Caco-2 (cell line): ENCODE data around the gene MUC6. TPM values are rescaled to one million over a fixed set of nuclear protein-coding genes. Genes with fewer than 3 reads are reported as not detected.
A peak's percentile ranks its signal among the peaks of the same experiment; 100 is the strongest.

Source experiments
- BruUV-seq: library from RNA; stranded (reverse); fragments of 400-500 nt; replicated peaks from 2 replicates; lab custom pipeline; 2021; lab: Mats Ljungman, UMichigan
- CTCF ChIA-PET: fragments of 300-600 bp; sonication (Branson Sonifier 250); formaldehyde crosslinking; loops from one replicate; lab custom pipeline; 2022; ENCODE audit warnings: antibody characterized with exemption; lab: Charles Lee
- POLR2A ChIA-PET: fragments of 300-600 bp; sonication (Branson Sonifier 250); formaldehyde crosslinking; loops from one replicate; lab custom pipeline; 2022; ENCODE audit warnings: antibody characterized with exemption; lab: Charles Lee
- DNase-seq, 2 experiments: peaks; one replicate each; pipeline versions ENCODE4 v3.0.0 to v3.0.0-alpha.2; 2020 to 2022
- H3K27me3 ChIP-seq: replicated peaks from 2 replicates; pipeline ENCODE4 v1.6.0; 2011; ENCODE audit warnings: low read length; ENCODE audit not compliant: control insufficient read depth, insufficient read depth
- H3K36me3 ChIP-seq: 2 replicates; pipeline ENCODE4 v1.5.1; 2011; ENCODE audit warnings: low read length; ENCODE audit not compliant: control insufficient read depth, insufficient read depth
- H3K4me1 ChIP-seq: fragments of 250-450 bp; sonication (Bioruptor Pico); 2 replicates; pipeline ENCODE4 v1.5.1; 2020; ENCODE audit warnings: mild to moderate bottlenecking
- H3K4me3 ChIP-seq: 2 replicates; pipeline ENCODE4 v1.5.1; 2011; ENCODE audit warnings: low read depth, mild to moderate bottlenecking, control low read depth, low read length
- H3K9me3 ChIP-seq: fragments of 250-450 bp; sonication (Bioruptor Pico); 2 replicates; pipeline ENCODE4 v1.5.1; 2020; ENCODE audit warnings: mild to moderate bottlenecking, moderate library complexity
- H3K27ac Mint-ChIP-seq: one replicate; pipeline ENCODE4 v1.8.0; 2022; ENCODE audit warnings: mixed read lengths; ENCODE audit not compliant: unreplicated experiment
- H3K27me3 Mint-ChIP-seq: one replicate; pipeline ENCODE4 v1.8.0; 2022; ENCODE audit warnings: mixed read lengths; ENCODE audit not compliant: insufficient read depth, unreplicated experiment
- H3K36me3 Mint-ChIP-seq: one replicate; pipeline ENCODE4 v1.8.0; 2022; ENCODE audit warnings: mild to moderate bottlenecking, mixed read lengths; ENCODE audit not compliant: insufficient read depth, unreplicated experiment
- H3K4me1 Mint-ChIP-seq: one replicate; pipeline ENCODE4 v1.8.0; 2022; ENCODE audit warnings: low read depth, mixed read lengths; ENCODE audit not compliant: unreplicated experiment
- H3K4me3 Mint-ChIP-seq: one replicate; pipeline ENCODE4 v1.8.0; 2022; ENCODE audit warnings: mild to moderate bottlenecking, moderate library complexity, mixed read lengths; ENCODE audit not compliant: unreplicated experiment
- H3K9me3 Mint-ChIP-seq: one replicate; pipeline ENCODE4 v1.8.0; 2022; ENCODE audit warnings: mixed read lengths; ENCODE audit not compliant: unreplicated experiment
- intact Hi-C: fragments of 100-400 bp; cut with micrococcal nuclease; formaldehyde crosslinking; loops from one replicate; pipeline ENCODE4 v1.10.0; 2022; ENCODE audit not compliant: unreplicated experiment
- total RNA-seq: library from RNA; stranded (reverse); gene quantifications from 2 replicates; pipeline ENCODE4 v1.2.3, GENCODE V29; 2022
- TF ChIP-seq, protein P1 (sequence below), 2 experiments: fragments of 200-600 bp in 1 of 2; IDR thresholded peaks; 1 replicate in 1 of 2; 2 replicates in 1 of 2; pipeline versions ENCODE4 v1.5.1 to v1.8.0; 2011 to 2022; ENCODE audit warnings: antibody characterized with exemption in 1 of 2, control low read depth in 1 of 2, inconsistent platforms in 1 of 2, low read depth in 1 of 2, low read length in 1 of 2, mild to moderate bottlenecking in 1 of 2, moderate library complexity in 1 of 2; ENCODE audit not compliant: insufficient read depth in 1 of 2, severe bottlenecking in 1 of 2, unreplicated experiment in 1 of 2

MUC6 gene
- total RNA-seq, 1 experiment from 2014 or later = not detected

DNA sequence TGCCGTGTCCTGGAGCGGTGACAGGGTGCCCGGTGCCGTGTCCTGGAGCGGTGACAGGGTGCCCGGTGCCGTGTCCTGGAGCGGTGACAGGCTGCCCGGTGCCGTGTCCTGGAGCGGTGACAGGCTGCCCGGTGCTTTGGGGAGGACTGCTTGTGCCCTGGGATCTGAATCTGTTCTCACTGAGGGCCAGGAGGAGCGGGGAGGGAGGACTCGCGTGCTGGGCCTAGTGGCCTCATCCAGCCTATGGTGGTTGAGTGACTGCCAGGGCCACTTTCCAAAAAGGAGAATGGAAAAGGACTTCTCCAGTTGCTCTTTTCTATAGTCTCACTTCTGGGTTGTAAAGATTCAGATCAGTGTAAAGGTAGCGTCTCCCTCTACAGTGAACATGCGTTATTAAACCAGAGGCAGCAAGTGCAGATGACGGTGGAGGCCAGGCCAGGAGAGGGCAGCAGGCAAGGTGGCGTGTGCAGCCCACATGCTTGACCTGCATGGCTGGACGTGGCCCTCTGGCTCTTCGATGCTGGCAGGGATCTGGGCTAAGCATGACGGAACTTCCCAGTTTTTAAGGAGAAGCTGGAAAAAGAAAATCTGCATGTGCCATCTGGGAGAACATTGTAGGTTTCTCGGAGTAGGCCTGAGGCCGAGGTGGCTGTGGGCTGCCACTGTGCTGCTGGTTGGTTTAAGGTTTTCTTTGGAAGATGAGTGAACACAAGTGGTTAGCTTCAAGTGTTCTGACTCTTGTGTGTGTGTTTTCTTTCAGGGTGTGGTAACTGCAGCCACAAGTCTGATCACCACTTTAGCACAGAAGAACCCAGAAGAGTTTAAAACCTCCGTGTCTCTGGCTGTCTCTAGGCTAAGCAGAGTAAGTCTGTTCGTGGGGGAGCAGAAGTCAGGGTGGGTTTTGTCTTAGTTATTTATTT lies 55.8 kb downstream of the MUC6 start:
- DNase-seq = peak in 1 of 2 experiments; percentile 42
- peaks cover 78% of the 10 kb centered on the region for H3K36me3 Mint-ChIP-seq
- TF ChIP-seq, protein P1, sequence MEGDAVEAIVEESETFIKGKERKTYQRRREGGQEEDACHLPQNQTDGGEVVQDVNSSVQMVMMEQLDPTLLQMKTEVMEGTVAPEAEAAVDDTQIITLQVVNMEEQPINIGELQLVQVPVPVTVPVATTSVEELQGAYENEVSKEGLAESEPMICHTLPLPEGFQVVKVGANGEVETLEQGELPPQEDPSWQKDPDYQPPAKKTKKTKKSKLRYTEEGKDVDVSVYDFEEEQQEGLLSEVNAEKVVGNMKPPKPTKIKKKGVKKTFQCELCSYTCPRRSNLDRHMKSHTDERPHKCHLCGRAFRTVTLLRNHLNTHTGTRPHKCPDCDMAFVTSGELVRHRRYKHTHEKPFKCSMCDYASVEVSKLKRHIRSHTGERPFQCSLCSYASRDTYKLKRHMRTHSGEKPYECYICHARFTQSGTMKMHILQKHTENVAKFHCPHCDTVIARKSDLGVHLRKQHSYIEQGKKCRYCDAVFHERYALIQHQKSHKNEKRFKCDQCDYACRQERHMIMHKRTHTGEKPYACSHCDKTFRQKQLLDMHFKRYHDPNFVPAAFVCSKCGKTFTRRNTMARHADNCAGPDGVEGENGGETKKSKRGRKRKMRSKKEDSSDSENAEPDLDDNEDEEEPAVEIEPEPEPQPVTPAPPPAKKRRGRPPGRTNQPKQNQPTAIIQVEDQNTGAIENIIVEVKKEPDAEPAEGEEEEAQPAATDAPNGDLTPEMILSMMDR (IDR thresholded peaks at IDR 0.05; ENCODE audit: insufficient read depth in 1 of 2, low read depth in 1 of 2, low read length in 1 of 2, severe bottlenecking in 1 of 2, unreplicated experiment in 1 of 2) = peak; percentile 30 to 47
- BruUV-seq = no TSS peak
- H3K9me3 ChIP-seq = no peaks in the 10 kb centered on the region
- H3K4me1 ChIP-seq = no peaks in the 10 kb centered on the region
- H3K9me3 Mint-ChIP-seq = no peaks in the 10 kb centered on the region
- H3K27me3 Mint-ChIP-seq = no peaks in the 10 kb centered on the region
- no peak overlapping the region for H3K27ac Mint-ChIP-seq
- H3K4me3 Mint-ChIP-seq = no peak overlapping the region
- peaks cover 2% of the 10 kb centered on the region for H3K36me3 ChIP-seq
- no peaks in the 10 kb centered on the region for H3K27me3 ChIP-seq
- ChIA-PET POLR2A (no interaction called here), CTCF (no interaction called here)
- intact Hi-C loops = loop anchor here (10.0 kb wide), 1 partner anchor 64 kb away; no protein-coding TSS in a partner anchor
- no peaks in the 10 kb centered on the region for H3K4me1 Mint-ChIP-seq
- H3K4me3 ChIP-seq = no peak overlapping the region

DNA sequence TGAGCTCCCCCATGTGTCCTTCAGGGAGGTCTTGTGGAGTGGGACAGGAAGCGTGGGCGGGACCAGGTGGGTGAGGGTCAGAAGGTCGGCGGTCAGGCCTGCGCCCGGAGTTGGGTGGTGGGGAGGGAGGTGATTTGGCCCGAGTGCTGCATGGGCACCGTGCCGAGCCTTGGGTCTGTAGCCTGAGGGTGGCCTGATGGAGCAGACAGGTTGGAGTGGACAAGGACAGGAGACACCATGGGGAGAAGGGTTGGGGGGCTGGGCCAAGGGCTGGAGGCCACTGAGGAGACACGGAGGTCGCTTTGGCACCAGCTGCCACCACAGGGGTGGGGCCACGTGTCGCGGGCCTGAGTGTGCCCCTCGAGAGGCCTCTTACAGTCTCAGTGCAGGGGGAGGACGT lies 57.7 kb downstream of the MUC6 start:
- no peaks in the 10 kb centered on the region for H3K4me1 ChIP-seq
- intact Hi-C loops = no loop called here
- Mint-ChIP-seq H3K4me1 (no peaks in the 10 kb centered on the region), H3K36me3 (peaks cover 83% of the 10 kb centered on the region), H3K27ac (no peak overlapping the region), H3K9me3 (no peaks in the 10 kb centered on the region), H3K27me3 (no peaks in the 10 kb centered on the region), H3K4me3 (no peak overlapping the region)
- POLR2A ChIA-PET = no interaction called here
- CTCF ChIA-PET = no interaction called here
- no TSS peak for BruUV-seq
- DNase-seq = no peak
- H3K36me3 ChIP-seq = peaks cover 2% of the 10 kb centered on the region
- no peaks in the 10 kb centered on the region for H3K9me3 ChIP-seq
- no peak overlapping the region for H3K4me3 ChIP-seq
- no peaks in the 10 kb centered on the region for H3K27me3 ChIP-seq
- TF ChIP-seq, protein P1 (IDR thresholded peaks at IDR 0.05; ENCODE audit: insufficient read depth in 1 of 2, low read depth in 1 of 2, low read length in 1 of 2, severe bottlenecking in 1 of 2, unreplicated experiment in 1 of 2) = no peak

DNA sequence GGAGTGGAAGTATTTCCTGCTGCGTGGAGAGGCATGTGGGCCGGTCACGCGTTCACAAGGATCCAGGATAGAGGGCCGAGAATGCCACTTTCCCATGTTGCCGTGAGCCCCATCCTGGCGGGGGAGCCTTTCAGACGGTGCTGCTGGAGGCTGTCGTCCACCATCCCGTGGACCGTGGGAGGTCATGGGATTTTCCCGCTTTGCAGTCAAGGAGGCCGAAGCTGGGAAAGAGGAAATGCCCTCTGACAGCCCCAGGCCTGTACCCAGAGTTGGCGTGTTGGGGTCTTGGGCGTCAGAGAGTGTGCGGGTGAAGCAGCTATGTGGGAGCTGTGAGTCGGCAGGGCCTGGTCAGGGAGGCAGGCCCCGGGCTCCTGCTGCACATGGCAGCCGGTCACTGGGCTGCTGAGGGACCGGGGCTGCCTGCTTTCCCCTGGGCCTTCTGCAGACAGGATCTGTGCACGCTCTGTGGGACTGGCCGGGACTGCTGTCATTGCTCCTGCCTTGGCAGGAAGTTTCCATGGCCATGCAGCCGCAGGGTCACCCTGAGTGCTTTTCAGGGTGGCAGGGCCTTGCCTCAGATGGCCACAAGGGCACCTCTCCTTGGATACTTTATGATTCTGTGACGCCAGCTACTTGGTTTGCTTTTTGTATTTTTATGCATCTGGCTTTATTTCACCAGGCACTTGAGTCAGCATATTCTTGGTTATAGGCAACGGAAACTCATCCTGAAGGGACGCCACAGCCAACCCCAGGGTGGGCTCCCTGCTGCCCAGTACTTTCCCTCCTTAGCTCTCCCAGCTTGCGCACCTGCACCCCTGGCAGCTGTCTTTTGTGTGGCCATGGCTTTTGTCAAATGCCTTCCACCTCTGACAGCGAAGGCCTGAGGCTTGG lies 58.4 kb downstream of the MUC6 start:
- ChIA-PET CTCF (no interaction called here), POLR2A (no interaction called here)
- H3K4me1 ChIP-seq = no peaks in the 10 kb centered on the region
- peaks cover 2% of the 10 kb centered on the region for H3K36me3 ChIP-seq
- H3K4me1 Mint-ChIP-seq = no peaks in the 10 kb centered on the region
- H3K27ac Mint-ChIP-seq = no peak overlapping the region
- no peaks in the 10 kb centered on the region for H3K27me3 ChIP-seq
- H3K36me3 Mint-ChIP-seq = peaks cover 86% of the 10 kb centered on the region
- H3K9me3 ChIP-seq = no peaks in the 10 kb centered on the region
- no peak overlapping the region for H3K4me3 Mint-ChIP-seq
- H3K4me3 ChIP-seq = no peak overlapping the region
- intact Hi-C loops = no loop called here
- no TSS peak for BruUV-seq
- DNase-seq = no peak
- TF ChIP-seq, protein P1 (IDR thresholded peaks at IDR 0.05; ENCODE audit: insufficient read depth in 1 of 2, low read depth in 1 of 2, low read length in 1 of 2, severe bottlenecking in 1 of 2, unreplicated experiment in 1 of 2) = no peak
- H3K27me3 Mint-ChIP-seq = no peaks in the 10 kb centered on the region
- no peaks in the 10 kb centered on the region for H3K9me3 Mint-ChIP-seq
